Uterine smooth muscle cell (primary cell): Measurements from ENCODE around the gene SLC18B1. TPM values are rescaled to one million over a fixed set of nuclear protein-coding genes. Genes with fewer than 3 reads are reported as not detected.

Experiments used
- total RNA-seq: library from RNA; depleted of rRNA; stranded (reverse); fragments of >200 nt; gene quantifications from 2 replicates; pipeline ENCODE4 v1.2.3, GENCODE V29; 2014

The SLC18B1 gene
- 6.3 and 6.4 TPM in 2 replicates for total RNA-seq

GRCh38 chr6:132797951-132798868 lies at the start of gene SLC18B1:
Gene SLC18B1 (minus strand): TSS chr6:132798637. CDS start chr6:132798456, 181 bp downstream.

Other genes starting within 250 kb of the SLC18B1 start
- not detected in 2 replicates for gene TAAR8, start 246.0 kb downstream of the SLC18B1 start, total RNA-seq
- not detected in 2 replicates for gene TAAR6, start 228.3 kb downstream of the SLC18B1 start, total RNA-seq
- gene TAAR5, start 208.9 kb downstream of the SLC18B1 start, total RNA-seq, result not detected in 2 replicates
- not detected in 2 replicates for gene TAAR2, start 174.4 kb downstream of the SLC18B1 start, total RNA-seq
- gene TAAR1, start 139.5 kb downstream of the SLC18B1 start, total RNA-seq, result not detected in 2 replicates
- gene VNN1, start 84.6 kb downstream of the SLC18B1 start, total RNA-seq, result under 0.01 TPM in 1 of 2 replicates, not detected in the other
- not detected in 2 replicates for gene VNN2, start 40.7 kb downstream of the SLC18B1 start, total RNA-seq
- gene RPS12, start 15.9 kb upstream of the SLC18B1 start, total RNA-seq, result 798 and 1,118 TPM in 2 replicates